GM23338 (cell line): ENCODE results near the gene TMEM132A. TPM values are rescaled to one million over a fixed set of nuclear protein-coding genes. Genes with fewer than 3 reads are reported as not detected.

Experiments used
- ATAC-seq: fragments of 200-7000 bp; cut with Tn5 transposase; 3 replicates; pipeline ENCODE4 v1.9.1; 2020
- DNase-seq: peaks from one replicate; pipeline ENCODE4 v3.0.0-alpha.2; 2015; ENCODE audit warnings: low spot score
- H2AFZ ChIP-seq: fragments of 200-600 bp; sonication (generic); 2 replicates; pipeline ENCODE4 v1.8.0; 2016; ENCODE audit warnings: antibody characterized with exemption, mild to moderate bottlenecking, moderate library complexity
- H3F3A ChIP-seq: fragments of 200-600 bp; sonication (generic); replicated peaks from 2 replicates; pipeline ENCODE4 v1.8.0; 2017; ENCODE audit warnings: antibody characterized with exemption, mixed run types, low read depth
- H3K27ac ChIP-seq: fragments of 200-600 bp; sonication (generic); 2 replicates; pipeline ENCODE4 v1.6.1; 2016; ENCODE audit warnings: low read depth
- H3K27me3 ChIP-seq: fragments of 200-600 bp; sonication (generic); 2 replicates; pipeline ENCODE4 v1.8.0; 2016; ENCODE audit warnings: mild to moderate bottlenecking, mixed run types, moderate library complexity; ENCODE audit not compliant: insufficient read depth
- H3K36me3 ChIP-seq: fragments of 200-600 bp; sonication (generic); 2 replicates; pipeline ENCODE4 v1.8.0; 2016; ENCODE audit warnings: mild to moderate bottlenecking; ENCODE audit not compliant: insufficient read depth
- H3K4me1 ChIP-seq: fragments of 200-600 bp; sonication (generic); 2 replicates; pipeline ENCODE4 v1.8.0; 2016; ENCODE audit warnings: mild to moderate bottlenecking, moderate library complexity; ENCODE audit not compliant: insufficient read depth
- H3K4me2 ChIP-seq: fragments of 200-600 bp; sonication (generic); 2 replicates; pipeline ENCODE4 v1.7.1; 2017; ENCODE audit warnings: mixed run types
- H3K4me3 ChIP-seq: fragments of 200-600 bp; sonication (generic); 2 replicates; pipeline ENCODE4 v1.6.1; 2016; ENCODE audit warnings: mixed run types
- H3K79me2 ChIP-seq: fragments of 200-600 bp; sonication (generic); replicated peaks from 2 replicates; pipeline ENCODE4 v1.8.0; 2017; ENCODE audit warnings: mild to moderate bottlenecking; ENCODE audit not compliant: insufficient read depth
- H3K9me2 ChIP-seq: fragments of 200-600 bp; sonication (generic); 2 replicates; pipeline ENCODE4 v1.8.0; 2017; ENCODE audit not compliant: insufficient read depth
- H4K20me1 ChIP-seq: fragments of 200-600 bp; sonication (generic); replicated peaks from 2 replicates; pipeline ENCODE4 v1.8.0; 2017; ENCODE audit warnings: mild to moderate bottlenecking; ENCODE audit not compliant: insufficient read depth
- H3K27ac Mint-ChIP-seq: 2 replicates; pipeline ENCODE4 v1.8.0; 2020; ENCODE audit warnings: inconsistent platforms, mild to moderate bottlenecking, moderate library complexity, mixed read lengths
- H3K27me3 Mint-ChIP-seq: 3 replicates; pipeline ENCODE4 v1.8.0; 2022; ENCODE audit warnings: low read depth, mild to moderate bottlenecking, moderate library complexity, mixed read lengths, inconsistent platforms; ENCODE audit not compliant: insufficient read depth, poor library complexity
- H3K36me3 Mint-ChIP-seq: 3 replicates; pipeline ENCODE4 v1.8.0; 2021; ENCODE audit warnings: low read depth, mild to moderate bottlenecking, inconsistent platforms, moderate library complexity, mixed read lengths
- H3K4me1 Mint-ChIP-seq: 3 replicates; pipeline ENCODE4 v1.8.0; 2020; ENCODE audit warnings: mild to moderate bottlenecking, inconsistent platforms, mixed read lengths
- H3K4me3 Mint-ChIP-seq: 3 replicates; pipeline ENCODE4 v1.8.0; 2021; ENCODE audit warnings: moderate library complexity, mild to moderate bottlenecking, inconsistent platforms, mixed read lengths
- H3K9me3 Mint-ChIP-seq: 3 replicates; pipeline ENCODE4 v1.8.0; 2020; ENCODE audit warnings: moderate library complexity, mild to moderate bottlenecking, inconsistent platforms, mixed read lengths
- CREB1 ChIP-seq: fragments of 250-450 bp; sonication (Bioruptor Pico); IDR thresholded peaks from 2 replicates; pipeline ENCODE4 v1.5.0; 2020; ENCODE audit warnings: low read depth, mild to moderate bottlenecking, moderate library complexity
- EZH2 ChIP-seq: fragments of 200-600 bp; sonication (generic); IDR thresholded peaks from one replicate; pipeline ENCODE4 v1.8.0; 2017; ENCODE audit warnings: antibody characterized with exemption, mild to moderate bottlenecking, low read depth; ENCODE audit not compliant: unreplicated experiment
- EZH2phosphoT487 ChIP-seq: fragments of 200-600 bp; sonication (generic); IDR thresholded peaks from one replicate; pipeline ENCODE4 v1.8.1; 2018; ENCODE audit warnings: antibody characterized with exemption; ENCODE audit not compliant: unreplicated experiment
- JUNB ChIP-seq: IDR thresholded peaks from one replicate; pipeline ENCODE4 v1.6.1; 2016; ENCODE audit warnings: antibody characterized with exemption; ENCODE audit not compliant: unreplicated experiment
- NANOG ChIP-seq: IDR thresholded peaks from 2 replicates; pipeline ENCODE4 v1.6.1; 2016; ENCODE audit warnings: antibody characterized with exemption, borderline replicate concordance
- POLR2AphosphoS5 ChIP-seq: IDR thresholded peaks from 2 replicates; pipeline ENCODE4 v1.6.1; 2016; ENCODE audit warnings: antibody characterized with exemption, low read depth
- STAT1 ChIP-seq: IDR thresholded peaks from one replicate; pipeline ENCODE4 v1.6.1; 2016; ENCODE audit warnings: antibody characterized with exemption; ENCODE audit not compliant: unreplicated experiment
- ZNF114 ChIP-seq: fragments of 250-450 bp; sonication (Bioruptor Pico); IDR thresholded peaks from 2 replicates; pipeline ENCODE4 v1.5.0; 2020; ENCODE audit warnings: mild to moderate bottlenecking, moderate library complexity
- ZNF331 ChIP-seq: fragments of 250-450 bp; sonication (Bioruptor Pico); IDR thresholded peaks from 2 replicates; pipeline ENCODE4 v1.5.0; 2020; ENCODE audit warnings: low read depth, mild to moderate bottlenecking, moderate library complexity
- polyA plus RNA-seq: library from polyadenylated mRNA; unstranded; fragments of >200 nt; fragmentation: Nextera tagmentation; extraction: Ambion mirVana; gene quantifications from 2 replicates; pipeline ENCODE4 v1.2.1, GENCODE V29; 2016
- total RNA-seq: library from RNA; depleted of rRNA; stranded (reverse); fragments of >200 nt; shearing (Covaris generic); gene quantifications from 2 replicates; pipeline ENCODE4 v1.2.3, GENCODE V29; 2014
- TF ChIP-seq, protein P1 (sequence below): IDR thresholded peaks from one replicate; pipeline ENCODE4 v1.6.1; 2018; ENCODE audit warnings: antibody characterized with exemption; ENCODE audit not compliant: unreplicated experiment
- TF ChIP-seq, protein P2 (sequence below): fragments of 250-450 bp; sonication (Bioruptor Pico); IDR thresholded peaks from 2 replicates; pipeline ENCODE4 v1.5.0; 2020; ENCODE audit warnings: mild to moderate bottlenecking, moderate library complexity
- TF ChIP-seq, protein P3 (sequence below): IDR thresholded peaks from 2 replicates; pipeline ENCODE4 v1.6.1; 2016; ENCODE audit warnings: antibody characterized with exemption

Gene TMEM132A
- total and polyA plus RNA-seq, 2 experiments from 2014 or later = 36.2 to 96.6 TPM

DNA sequence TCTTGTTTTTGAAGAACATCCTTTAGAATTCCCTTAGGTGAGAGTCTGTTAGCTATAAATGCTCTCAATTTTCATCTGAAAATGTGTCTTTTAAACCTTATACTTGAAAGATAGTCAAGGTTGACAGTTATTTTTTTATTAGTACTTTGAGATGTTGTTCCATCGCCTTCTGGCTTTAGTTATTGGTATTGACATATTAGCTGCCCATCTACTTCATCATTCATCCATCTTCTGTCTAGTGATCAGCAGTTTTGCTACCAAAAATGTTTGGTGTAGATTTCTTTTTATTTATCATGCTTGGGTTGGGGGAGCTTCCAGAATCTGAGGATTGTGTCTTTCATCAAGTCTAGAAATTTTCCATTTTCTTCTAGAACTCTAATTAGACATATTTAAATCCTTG is 44.0 kb downstream of the TMEM132A start:
- Histone ChIP-seq H3K27me3 (no peaks in the 10 kb centered on the region), H3K9me2 (peaks cover 5% of the 10 kb centered on the region; the same call in 1 of the 2 replicates), H3K27ac (no peak overlapping the region), H3K36me3 (no peaks in the 10 kb centered on the region), H2AFZ (no peak overlapping the region), H3K79me2 (no peaks in the 10 kb centered on the region), H3F3A (no peaks in the 10 kb centered on the region), H3K4me3 (no peak overlapping the region), H3K4me1 (no peaks in the 10 kb centered on the region), H4K20me1 (no peaks in the 10 kb centered on the region), H3K4me2 (no peak overlapping the region)
- Mint-ChIP-seq H3K27ac (no peak overlapping the region), H3K4me3 (no peak overlapping the region), H3K27me3 (peaks cover 1% of the 10 kb centered on the region), H3K4me1 (no peaks in the 10 kb centered on the region), H3K36me3 (peaks cover 4% of the 10 kb centered on the region; the same call in 1 of the 3 replicates), H3K9me3 (peaks cover 23% of the 10 kb centered on the region)
- ATAC-seq (no peak), DNase-seq (no peak)
- TF ChIP-seq NANOG (no peak), CREB1 (CRISPR knock-in tag) (no peak), STAT1 (no peak), ZNF331 (CRISPR knock-in tag) (no peak), ZNF114 (no peak), JUNB (no peak), POLR2AphosphoS5 (no peak), EZH2 (no peak), EZH2phosphoT487 (no peak)
- TF ChIP-seq, protein P1, sequence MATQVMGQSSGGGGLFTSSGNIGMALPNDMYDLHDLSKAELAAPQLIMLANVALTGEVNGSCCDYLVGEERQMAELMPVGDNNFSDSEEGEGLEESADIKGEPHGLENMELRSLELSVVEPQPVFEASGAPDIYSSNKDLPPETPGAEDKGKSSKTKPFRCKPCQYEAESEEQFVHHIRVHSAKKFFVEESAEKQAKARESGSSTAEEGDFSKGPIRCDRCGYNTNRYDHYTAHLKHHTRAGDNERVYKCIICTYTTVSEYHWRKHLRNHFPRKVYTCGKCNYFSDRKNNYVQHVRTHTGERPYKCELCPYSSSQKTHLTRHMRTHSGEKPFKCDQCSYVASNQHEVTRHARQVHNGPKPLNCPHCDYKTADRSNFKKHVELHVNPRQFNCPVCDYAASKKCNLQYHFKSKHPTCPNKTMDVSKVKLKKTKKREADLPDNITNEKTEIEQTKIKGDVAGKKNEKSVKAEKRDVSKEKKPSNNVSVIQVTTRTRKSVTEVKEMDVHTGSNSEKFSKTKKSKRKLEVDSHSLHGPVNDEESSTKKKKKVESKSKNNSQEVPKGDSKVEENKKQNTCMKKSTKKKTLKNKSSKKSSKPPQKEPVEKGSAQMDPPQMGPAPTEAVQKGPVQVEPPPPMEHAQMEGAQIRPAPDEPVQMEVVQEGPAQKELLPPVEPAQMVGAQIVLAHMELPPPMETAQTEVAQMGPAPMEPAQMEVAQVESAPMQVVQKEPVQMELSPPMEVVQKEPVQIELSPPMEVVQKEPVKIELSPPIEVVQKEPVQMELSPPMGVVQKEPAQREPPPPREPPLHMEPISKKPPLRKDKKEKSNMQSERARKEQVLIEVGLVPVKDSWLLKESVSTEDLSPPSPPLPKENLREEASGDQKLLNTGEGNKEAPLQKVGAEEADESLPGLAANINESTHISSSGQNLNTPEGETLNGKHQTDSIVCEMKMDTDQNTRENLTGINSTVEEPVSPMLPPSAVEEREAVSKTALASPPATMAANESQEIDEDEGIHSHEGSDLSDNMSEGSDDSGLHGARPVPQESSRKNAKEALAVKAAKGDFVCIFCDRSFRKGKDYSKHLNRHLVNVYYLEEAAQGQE = no peak
- TF ChIP-seq, protein P2, sequence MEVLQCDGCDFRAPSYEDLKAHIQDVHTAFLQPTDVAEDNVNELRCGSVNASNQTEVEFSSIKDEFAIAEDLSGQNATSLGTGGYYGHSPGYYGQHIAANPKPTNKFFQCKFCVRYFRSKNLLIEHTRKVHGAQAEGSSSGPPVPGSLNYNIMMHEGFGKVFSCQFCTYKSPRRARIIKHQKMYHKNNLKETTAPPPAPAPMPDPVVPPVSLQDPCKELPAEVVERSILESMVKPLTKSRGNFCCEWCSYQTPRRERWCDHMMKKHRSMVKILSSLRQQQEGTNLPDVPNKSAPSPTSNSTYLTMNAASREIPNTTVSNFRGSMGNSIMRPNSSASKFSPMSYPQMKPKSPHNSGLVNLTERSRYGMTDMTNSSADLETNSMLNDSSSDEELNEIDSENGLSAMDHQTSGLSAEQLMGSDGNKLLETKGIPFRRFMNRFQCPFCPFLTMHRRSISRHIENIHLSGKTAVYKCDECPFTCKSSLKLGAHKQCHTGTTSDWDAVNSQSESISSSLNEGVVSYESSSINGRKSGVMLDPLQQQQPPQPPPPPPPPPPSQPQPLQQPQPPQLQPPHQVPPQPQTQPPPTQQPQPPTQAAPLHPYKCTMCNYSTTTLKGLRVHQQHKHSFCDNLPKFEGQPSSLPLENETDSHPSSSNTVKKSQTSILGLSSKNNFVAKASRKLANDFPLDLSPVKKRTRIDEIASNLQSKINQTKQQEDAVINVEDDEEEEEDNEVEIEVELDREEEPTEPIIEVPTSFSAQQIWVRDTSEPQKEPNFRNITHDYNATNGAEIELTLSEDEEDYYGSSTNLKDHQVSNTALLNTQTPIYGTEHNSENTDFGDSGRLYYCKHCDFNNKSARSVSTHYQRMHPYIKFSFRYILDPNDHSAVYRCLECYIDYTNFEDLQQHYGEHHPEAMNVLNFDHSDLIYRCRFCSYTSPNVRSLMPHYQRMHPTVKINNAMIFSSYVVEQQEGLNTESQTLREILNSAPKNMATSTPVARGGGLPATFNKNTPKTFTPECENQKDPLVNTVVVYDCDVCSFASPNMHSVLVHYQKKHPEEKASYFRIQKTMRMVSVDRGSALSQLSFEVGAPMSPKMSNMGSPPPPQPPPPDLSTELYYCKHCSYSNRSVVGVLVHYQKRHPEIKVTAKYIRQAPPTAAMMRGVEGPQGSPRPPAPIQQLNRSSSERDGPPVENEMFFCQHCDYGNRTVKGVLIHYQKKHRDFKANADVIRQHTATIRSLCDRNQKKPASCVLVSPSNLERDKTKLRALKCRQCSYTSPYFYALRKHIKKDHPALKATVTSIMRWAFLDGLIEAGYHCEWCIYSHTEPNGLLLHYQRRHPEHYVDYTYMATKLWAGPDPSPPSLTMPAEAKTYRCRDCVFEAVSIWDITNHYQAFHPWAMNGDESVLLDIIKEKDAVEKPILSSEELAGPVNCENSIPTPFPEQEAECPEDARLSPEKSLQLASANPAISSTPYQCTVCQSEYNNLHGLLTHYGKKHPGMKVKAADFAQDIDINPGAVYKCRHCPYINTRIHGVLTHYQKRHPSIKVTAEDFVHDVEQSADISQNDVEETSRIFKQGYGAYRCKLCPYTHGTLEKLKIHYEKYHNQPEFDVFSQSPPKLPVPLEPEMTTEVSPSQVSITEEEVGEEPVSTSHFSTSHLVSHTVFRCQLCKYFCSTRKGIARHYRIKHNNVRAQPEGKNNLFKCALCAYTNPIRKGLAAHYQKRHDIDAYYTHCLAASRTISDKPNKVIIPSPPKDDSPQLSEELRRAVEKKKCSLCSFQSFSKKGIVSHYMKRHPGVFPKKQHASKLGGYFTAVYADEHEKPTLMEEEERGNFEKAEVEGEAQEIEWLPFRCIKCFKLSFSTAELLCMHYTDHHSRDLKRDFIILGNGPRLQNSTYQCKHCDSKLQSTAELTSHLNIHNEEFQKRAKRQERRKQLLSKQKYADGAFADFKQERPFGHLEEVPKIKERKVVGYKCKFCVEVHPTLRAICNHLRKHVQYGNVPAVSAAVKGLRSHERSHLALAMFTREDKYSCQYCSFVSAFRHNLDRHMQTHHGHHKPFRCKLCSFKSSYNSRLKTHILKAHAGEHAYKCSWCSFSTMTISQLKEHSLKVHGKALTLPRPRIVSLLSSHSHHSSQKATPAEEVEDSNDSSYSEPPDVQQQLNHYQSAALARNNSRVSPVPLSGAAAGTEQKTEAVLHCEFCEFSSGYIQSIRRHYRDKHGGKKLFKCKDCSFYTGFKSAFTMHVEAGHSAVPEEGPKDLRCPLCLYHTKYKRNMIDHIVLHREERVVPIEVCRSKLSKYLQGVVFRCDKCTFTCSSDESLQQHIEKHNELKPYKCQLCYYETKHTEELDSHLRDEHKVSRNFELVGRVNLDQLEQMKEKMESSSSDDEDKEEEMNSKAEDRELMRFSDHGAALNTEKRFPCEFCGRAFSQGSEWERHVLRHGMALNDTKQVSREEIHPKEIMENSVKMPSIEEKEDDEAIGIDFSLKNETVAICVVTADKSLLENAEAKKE (CRISPR knock-in tag) = no peak
- TF ChIP-seq, protein P3, sequence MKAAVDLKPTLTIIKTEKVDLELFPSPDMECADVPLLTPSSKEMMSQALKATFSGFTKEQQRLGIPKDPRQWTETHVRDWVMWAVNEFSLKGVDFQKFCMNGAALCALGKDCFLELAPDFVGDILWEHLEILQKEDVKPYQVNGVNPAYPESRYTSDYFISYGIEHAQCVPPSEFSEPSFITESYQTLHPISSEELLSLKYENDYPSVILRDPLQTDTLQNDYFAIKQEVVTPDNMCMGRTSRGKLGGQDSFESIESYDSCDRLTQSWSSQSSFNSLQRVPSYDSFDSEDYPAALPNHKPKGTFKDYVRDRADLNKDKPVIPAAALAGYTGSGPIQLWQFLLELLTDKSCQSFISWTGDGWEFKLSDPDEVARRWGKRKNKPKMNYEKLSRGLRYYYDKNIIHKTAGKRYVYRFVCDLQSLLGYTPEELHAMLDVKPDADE = no peak
